ENCODE data around the gene SYT8.
"Not testable (repeated sequence)": the region's sequence is repeated elsewhere in the genome, so short reads cannot be mapped to it uniquely, and the experiment has no call there.

Gene SYT8

GRCh38 chr11:1834779-1835670 lies at the start of gene SYT8:
SYT8 (plus strand) TSS chr11:1834990; CDS start chr11:1835106, 116 bp downstream.
- H3K36me3 Mint-ChIP-seq (ENCODE audit: low read depth): no peaks in the 10 kb centered on the region
- no peak within 1 kb of the TSS for H3K4me3 Mint-ChIP-seq
- H3K4me1 Mint-ChIP-seq (ENCODE audit: low read depth): peaks cover 8% of the 10 kb centered on the region
- H3K27me3 Mint-ChIP-seq (ENCODE audit: low read depth): no peaks in the 10 kb centered on the region
- no peak for DNase-seq (ENCODE audit: low spot score)
- no peaks in the 10 kb centered on the region for H3K9me3 Mint-ChIP-seq
- no peak within 1 kb of the TSS for H3K27ac Mint-ChIP-seq

- Mint-ChIP-seq H3K4me1 (ENCODE audit: low read depth) (no peaks in the 10 kb centered on the region), H3K27ac (no peak overlapping the region), H3K4me3 (no peak overlapping the region), H3K9me3 (no peaks in the 10 kb centered on the region), H3K36me3 (ENCODE audit: low read depth) (no peaks in the 10 kb centered on the region), H3K27me3 (ENCODE audit: low read depth) (peaks cover 12% of the 10 kb centered on the region)
- no peak for DNase-seq (ENCODE audit: low spot score)
Observed at GRCh38 chr11:1785749-1786413, 48.9 kb upstream of the SYT8 start.

DNA sequence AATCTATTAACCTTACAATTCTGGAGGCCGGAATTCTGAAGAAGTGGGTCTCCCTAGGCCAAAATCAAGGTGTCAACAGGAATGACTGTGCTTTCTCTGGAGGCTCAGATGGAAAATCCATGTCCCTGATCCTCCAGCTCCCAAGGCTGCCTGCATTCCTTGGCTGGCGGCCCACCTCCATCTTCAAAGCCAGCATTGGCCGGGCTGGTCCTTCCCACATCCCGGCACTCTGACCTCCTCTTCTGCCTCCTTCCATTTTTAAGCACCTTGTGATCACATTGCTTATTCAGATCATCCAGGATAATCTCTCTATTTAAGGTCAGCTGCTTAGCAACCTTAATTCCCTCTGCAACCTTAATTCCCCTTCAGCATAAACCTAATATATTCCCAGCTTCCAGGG lies 48.3 kb upstream of the SYT8 start:
- Mint-ChIP-seq H3K4me1 (ENCODE audit: low read depth) (no peaks in the 10 kb centered on the region), H3K27ac (no peak overlapping the region), H3K4me3 (no peak overlapping the region), H3K27me3 (ENCODE audit: low read depth) (peaks cover 16% of the 10 kb centered on the region), H3K36me3 (ENCODE audit: low read depth) (no peaks in the 10 kb centered on the region), H3K9me3 (no peaks in the 10 kb centered on the region)
- no peak for DNase-seq (ENCODE audit: low spot score)

DNA sequence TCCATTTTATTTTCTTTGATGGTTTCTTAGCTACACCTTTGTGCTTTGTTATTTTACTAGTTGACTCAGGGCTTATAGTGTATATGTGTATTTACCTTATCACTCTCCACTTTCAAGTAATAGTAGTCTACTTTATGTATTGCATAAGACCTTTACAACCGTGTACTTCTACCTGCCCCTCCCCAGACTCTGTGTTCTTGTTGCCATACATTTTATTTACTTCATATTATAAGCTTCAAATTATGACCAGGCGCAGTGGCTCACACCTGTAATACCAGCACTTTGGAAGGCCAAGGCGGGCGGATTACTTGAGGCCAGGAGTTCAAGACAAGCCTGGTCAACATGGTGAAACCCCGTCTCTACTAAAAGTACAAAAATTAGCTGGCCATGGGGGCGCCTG lies 42.9 kb upstream of the SYT8 start:
- H3K36me3 Mint-ChIP-seq (ENCODE audit: low read depth): no peaks in the 10 kb centered on the region
- H3K4me3 Mint-ChIP-seq: no peak overlapping the region
- no peak for DNase-seq (ENCODE audit: low spot score)
- H3K27me3 Mint-ChIP-seq (ENCODE audit: low read depth): peaks cover 26% of the 10 kb centered on the region
- peaks cover 4% of the 10 kb centered on the region for H3K4me1 Mint-ChIP-seq (ENCODE audit: low read depth)
- peaks cover 8% of the 10 kb centered on the region for H3K9me3 Mint-ChIP-seq
- no peak overlapping the region for H3K27ac Mint-ChIP-seq

- no peak overlapping the region for H3K27ac Mint-ChIP-seq
- H3K36me3 Mint-ChIP-seq (ENCODE audit: low read depth): no peaks in the 10 kb centered on the region
- H3K9me3 Mint-ChIP-seq: peaks cover 8% of the 10 kb centered on the region
- peaks cover 4% of the 10 kb centered on the region for H3K4me1 Mint-ChIP-seq (ENCODE audit: low read depth)
- H3K4me3 Mint-ChIP-seq: peak overlapping the region; percentile 52
- peaks cover 23% of the 10 kb centered on the region for H3K27me3 Mint-ChIP-seq (ENCODE audit: low read depth)
- DNase-seq (ENCODE audit: low spot score): no peak
Observed at GRCh38 chr11:1792461-1792860, 42.3 kb upstream of the SYT8 start.

DNA sequence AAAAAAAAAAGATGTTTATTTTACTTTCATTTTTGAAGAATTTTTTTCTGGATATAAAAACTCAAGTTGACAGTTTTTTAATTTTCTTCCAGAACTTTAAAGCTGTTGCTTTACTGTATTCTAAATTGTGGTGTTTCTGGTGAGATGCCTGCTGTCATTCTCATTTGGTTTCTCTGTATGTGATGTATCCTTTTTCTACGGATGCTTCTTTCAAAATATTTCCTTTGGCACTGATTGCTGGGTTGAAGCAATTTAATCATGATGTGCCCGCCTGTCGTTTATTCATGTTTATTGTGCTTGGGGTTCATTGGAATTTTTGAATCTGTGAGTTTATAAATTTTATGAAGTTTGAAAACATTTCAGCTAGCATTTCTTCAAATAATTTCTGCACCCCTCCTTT lies 41.7 kb upstream of the SYT8 start:
- H3K9me3 Mint-ChIP-seq: peaks cover 8% of the 10 kb centered on the region
- H3K36me3 Mint-ChIP-seq (ENCODE audit: low read depth): no peaks in the 10 kb centered on the region
- DNase-seq (ENCODE audit: low spot score): no peak
- peaks cover 4% of the 10 kb centered on the region for H3K4me1 Mint-ChIP-seq (ENCODE audit: low read depth)
- no peak overlapping the region for H3K4me3 Mint-ChIP-seq
- no peak overlapping the region for H3K27ac Mint-ChIP-seq
- peaks cover 23% of the 10 kb centered on the region for H3K27me3 Mint-ChIP-seq (ENCODE audit: low read depth)

DNA sequence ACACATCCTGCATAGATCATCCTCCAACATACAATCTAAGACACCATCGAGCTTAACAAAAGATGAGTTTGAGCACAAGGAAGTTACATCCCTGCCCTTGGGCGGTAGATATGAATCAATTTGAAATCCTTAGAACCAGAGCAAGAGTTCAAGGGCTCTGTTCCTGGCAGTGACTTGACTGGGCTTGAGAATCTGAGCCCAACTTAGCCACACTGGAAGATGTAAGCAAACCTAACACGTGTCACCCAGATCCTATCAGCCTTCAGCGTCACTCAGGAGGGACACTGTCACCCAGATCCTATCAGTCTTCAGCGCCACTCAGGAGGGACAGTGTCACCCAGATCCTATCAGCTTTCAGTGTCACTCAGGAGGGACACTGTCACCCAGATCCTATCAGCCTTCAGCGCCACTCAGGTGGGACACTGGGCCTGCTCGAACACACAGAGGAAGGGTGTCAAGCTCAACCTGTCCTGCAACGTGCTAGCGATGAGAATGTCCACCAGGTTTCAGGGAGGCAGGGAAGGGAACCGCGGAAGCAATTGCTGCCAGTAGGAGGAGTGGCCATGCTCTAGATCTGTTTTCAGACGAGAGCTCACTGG lies 38.3 kb upstream of the SYT8 start:
- DNase-seq (ENCODE audit: low spot score): no peak
- Mint-ChIP-seq H3K4me3 (no peak overlapping the region), H3K9me3 (peaks cover 8% of the 10 kb centered on the region), H3K27ac (no peak overlapping the region), H3K27me3 (ENCODE audit: low read depth) (peaks cover 10% of the 10 kb centered on the region), H3K4me1 (ENCODE audit: low read depth) (peaks cover 4% of the 10 kb centered on the region), H3K36me3 (ENCODE audit: low read depth) (no peaks in the 10 kb centered on the region)

GRCh38 chr11:1797391-1798125 lies 37.2 kb upstream of the SYT8 start:
- Mint-ChIP-seq H3K36me3 (ENCODE audit: low read depth) (no peaks in the 10 kb centered on the region), H3K4me3 (no peak overlapping the region), H3K27ac (no peak overlapping the region), H3K27me3 (ENCODE audit: low read depth) (peaks cover 3% of the 10 kb centered on the region), H3K9me3 (peaks cover 6% of the 10 kb centered on the region), H3K4me1 (ENCODE audit: low read depth) (peaks cover 1% of the 10 kb centered on the region)
- DNase-seq (ENCODE audit: low spot score): no peak

DNA sequence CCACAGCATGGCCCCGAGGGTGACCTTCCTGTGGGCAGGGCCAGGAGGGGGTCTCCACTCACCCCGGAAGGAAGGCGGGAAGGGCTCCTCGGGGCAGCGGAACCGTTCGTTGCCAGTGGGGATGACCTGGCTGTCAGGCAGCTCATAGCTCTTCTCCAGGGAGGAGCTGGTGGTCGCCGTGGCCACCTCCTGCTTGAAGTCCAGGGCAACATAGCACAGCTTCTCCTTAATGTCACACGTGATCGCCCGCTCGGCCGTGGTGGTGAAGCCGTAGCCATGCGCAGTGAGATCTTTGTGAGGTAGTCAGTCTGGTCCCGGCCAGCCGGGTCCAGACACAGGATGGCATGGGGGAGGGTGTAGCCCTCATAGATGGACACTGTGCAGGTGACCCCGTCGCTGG lies 31.5 kb upstream of the SYT8 start:
- no peak overlapping the region for H3K27ac Mint-ChIP-seq
- no peaks in the 10 kb centered on the region for H3K36me3 Mint-ChIP-seq (ENCODE audit: low read depth)
- no peaks in the 10 kb centered on the region for H3K27me3 Mint-ChIP-seq (ENCODE audit: low read depth)
- H3K9me3 Mint-ChIP-seq: no peaks in the 10 kb centered on the region
- H3K4me1 Mint-ChIP-seq (ENCODE audit: low read depth): no peaks in the 10 kb centered on the region
- H3K4me3 Mint-ChIP-seq: no peak overlapping the region
- no peak for DNase-seq (ENCODE audit: low spot score)

GRCh38 chr11:1803835-1804519 lies 30.8 kb upstream of the SYT8 start:
- H3K9me3 Mint-ChIP-seq; H3K27me3 Mint-ChIP-seq (ENCODE audit: low read depth); H3K36me3 Mint-ChIP-seq (ENCODE audit: low read depth); DNase-seq (ENCODE audit: low spot score); H3K4me1 Mint-ChIP-seq (ENCODE audit: low read depth); H3K4me3 Mint-ChIP-seq; H3K27ac Mint-ChIP-seq: not testable (repeated sequence)

GRCh38 chr11:1805525-1805924 lies 29.3 kb upstream of the SYT8 start:
- Mint-ChIP-seq H3K27ac (no peak overlapping the region), H3K4me3 (no peak overlapping the region), H3K27me3 (ENCODE audit: low read depth) (no peaks in the 10 kb centered on the region), H3K4me1 (ENCODE audit: low read depth) (no peaks in the 10 kb centered on the region), H3K36me3 (ENCODE audit: low read depth) (no peaks in the 10 kb centered on the region), H3K9me3 (no peaks in the 10 kb centered on the region)
- DNase-seq (ENCODE audit: low spot score): no peak

GRCh38 chr11:1807264-1807995 lies 27.4 kb upstream of the SYT8 start:
- H3K4me3 Mint-ChIP-seq: no peak overlapping the region
- H3K9me3 Mint-ChIP-seq: no peaks in the 10 kb centered on the region
- H3K27me3 Mint-ChIP-seq (ENCODE audit: low read depth): no peaks in the 10 kb centered on the region
- no peak for DNase-seq (ENCODE audit: low spot score)
- no peaks in the 10 kb centered on the region for H3K36me3 Mint-ChIP-seq (ENCODE audit: low read depth)
- no peak overlapping the region for H3K27ac Mint-ChIP-seq
- no peaks in the 10 kb centered on the region for H3K4me1 Mint-ChIP-seq (ENCODE audit: low read depth)

DNA sequence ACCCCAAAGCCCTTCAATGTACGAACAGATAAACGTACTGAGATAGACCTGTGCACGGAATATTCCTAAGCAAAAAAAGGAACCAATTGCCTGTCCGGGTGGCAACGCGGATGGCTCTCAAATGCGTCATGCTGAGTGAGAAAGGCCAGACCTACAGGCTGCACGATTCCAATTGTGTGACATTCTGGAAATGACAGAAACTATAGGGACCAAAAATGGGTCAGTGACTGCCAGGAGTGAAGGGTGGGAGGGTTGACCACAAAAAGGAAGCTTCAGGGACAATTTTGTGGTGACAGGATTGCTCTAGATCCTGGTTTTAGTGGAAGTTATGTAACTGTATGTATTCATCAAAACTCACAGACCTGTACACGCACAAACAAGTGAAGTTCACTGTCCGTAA lies 24.0 kb upstream of the SYT8 start:
- H3K27me3 Mint-ChIP-seq (ENCODE audit: low read depth): peaks cover 4% of the 10 kb centered on the region
- H3K27ac Mint-ChIP-seq: no peak overlapping the region
- no peak overlapping the region for H3K4me3 Mint-ChIP-seq
- H3K36me3 Mint-ChIP-seq (ENCODE audit: low read depth): no peaks in the 10 kb centered on the region
- no peaks in the 10 kb centered on the region for H3K9me3 Mint-ChIP-seq
- DNase-seq (ENCODE audit: low spot score): no peak
- H3K4me1 Mint-ChIP-seq (ENCODE audit: low read depth): no peaks in the 10 kb centered on the region
